Keratinocyte (primary cell): ENCODE measurements around the gene CFAP77. TPM values are rescaled to one million over a fixed set of nuclear protein-coding genes. Genes with fewer than 3 reads are reported as not detected.

Source experiments
- DNase-seq: peaks from one replicate; pipeline ENCODE4 v3.0.0-alpha.2; 2011; ENCODE audit warnings: low read depth, missing footprints, low spot score
- FAIRE-seq: peaks from 2 replicates; lab custom pipeline; 2011; peaks lifted over from hg19 to GRCh38; lab: Jason Lieb, UNC
- H2AFZ ChIP-seq: 2 replicates; pipeline ENCODE4 v1.6.0; 2012; ENCODE audit warnings: low read length, control low read depth, inconsistent platforms; ENCODE audit not compliant: control insufficient read depth
- H3K27ac ChIP-seq: 2 replicates; pipeline ENCODE4 v1.5.1; 2011; ENCODE audit warnings: low read length; ENCODE audit not compliant: control insufficient read depth, insufficient read depth
- H3K27me3 ChIP-seq: 3 replicates; pipeline ENCODE4 v1.6.0; 2011; ENCODE audit warnings: low read length; ENCODE audit not compliant: control insufficient read depth, insufficient read depth; ENCODE audit errors: extremely low read depth
- H3K36me3 ChIP-seq, 2 experiments: 2 replicates in 1 of 2; 3 replicates in 1 of 2; pipeline ENCODE4 v1.5.1; 2011; ENCODE audit warnings: low read length in 2 of 2, mild to moderate bottlenecking in 1 of 2; ENCODE audit not compliant: control insufficient read depth in 2 of 2, insufficient read depth in 2 of 2; ENCODE audit errors: extremely low read depth in 1 of 2
- H3K4me1 ChIP-seq: 3 replicates; pipeline ENCODE4 v1.5.1; 2011; ENCODE audit warnings: low read length; ENCODE audit not compliant: control insufficient read depth, insufficient read depth; ENCODE audit errors: extremely low read depth
- H3K4me2 ChIP-seq: 3 replicates; pipeline ENCODE4 v1.6.0; 2011; ENCODE audit warnings: low read depth, low read length; ENCODE audit not compliant: control insufficient read depth, insufficient read depth; ENCODE audit errors: extremely low read depth
- H3K4me3 ChIP-seq, 3 experiments: fragments of 200-600 bp in 1 of 3; sonication (generic) in 1 of 3; 2 replicates in 2 of 3; 3 replicates in 1 of 3; pipeline ENCODE4 v1.5.1; 2011 to 2016; ENCODE audit warnings: low read length in 3 of 3, mild to moderate bottlenecking in 3 of 3, control low read depth in 2 of 3, inconsistent platforms in 1 of 3, low read depth in 1 of 3, mixed read lengths in 1 of 3, mixed run types in 1 of 3, moderate library complexity in 1 of 3; ENCODE audit not compliant: control insufficient read depth in 2 of 3, insufficient read depth in 2 of 3; ENCODE audit errors: extremely low read depth in 1 of 3
- H3K79me2 ChIP-seq: 2 replicates; pipeline ENCODE4 v1.6.0; 2012; ENCODE audit warnings: low read length; ENCODE audit not compliant: control insufficient read depth, insufficient read depth
- H3K9ac ChIP-seq: 3 replicates; pipeline ENCODE4 v1.6.0; 2011; ENCODE audit warnings: low read length; ENCODE audit not compliant: control insufficient read depth, insufficient read depth; ENCODE audit errors: extremely low read depth
- H3K9me1 ChIP-seq: 3 replicates; pipeline ENCODE4 v1.6.0; 2011; ENCODE audit warnings: low read length; ENCODE audit not compliant: control insufficient read depth, insufficient read depth; ENCODE audit errors: extremely low read depth
- H3K9me3 ChIP-seq: 2 replicates; pipeline ENCODE4 v1.5.1; 2012; ENCODE audit warnings: low read depth, low read length; ENCODE audit not compliant: control insufficient read depth
- H4K20me1 ChIP-seq: 3 replicates; pipeline ENCODE4 v1.6.0; 2011; ENCODE audit warnings: low read length; ENCODE audit not compliant: control insufficient read depth, insufficient read depth; ENCODE audit errors: extremely low read depth
- CTCF ChIP-seq, 3 experiments: IDR thresholded peaks in 1 of 3; conservative IDR thresholded peaks in 1 of 3; optimal IDR thresholded peaks in 1 of 3; 2 replicates in 2 of 3; 3 replicates in 1 of 3; pipeline versions ENCODE3 to v1.5.1; 2011; ENCODE audit warnings: low read length in 3 of 3, mild to moderate bottlenecking in 3 of 3, moderate library complexity in 2 of 3, control low read depth in 1 of 3, inconsistent platforms in 1 of 3; ENCODE audit not compliant: insufficient read depth in 2 of 3; ENCODE audit errors: extremely low read depth in 1 of 3
- EZH2 ChIP-seq: IDR thresholded peaks from one replicate; pipeline ENCODE4 v1.6.1; 2012; ENCODE audit warnings: inconsistent platforms, mild to moderate bottlenecking, low read length, moderate library complexity
- dilution Hi-C: fragments of 300-500 bp; cut with MboI; formaldehyde crosslinking; loops from one replicate; pipeline ENCODE4 v1.7.0; 2020; ENCODE audit warnings: low sequenced_read_pairs; ENCODE audit not compliant: extremely low pct_ligation_motif_present
- polyA minus RNA-seq, 3 experiments: library from RNA; depleted of rRNA, polyadenylated mRNA; stranded (reverse); fragments of >200 nt; gene quantifications; 1 replicate in 1 of 3; 2 replicates in 1 of 3; 3 replicates in 1 of 3; pipeline ENCODE4 v1.2.3, GENCODE V29; 2011
- polyA plus RNA-seq, 5 experiments: library from polyadenylated mRNA; depleted of rRNA in 3 of 5; stranded (reverse) in 3 of 5; stranded (forward) in 1 of 5; unstranded in 1 of 5; fragments of >200 nt; gene quantifications; 1 replicate in 1 of 5; 2 replicates in 3 of 5; 3 replicates in 1 of 5; pipeline versions ENCODE4 v1.2.1 to v1.2.3, GENCODE V29; 2011 to 2012; ENCODE audit warnings: missing spikeins in 2 of 5, low read depth in 1 of 5, low replicate concordance in 1 of 5

Gene CFAP77
- polyA plus RNA-seq: not detected in 3 replicates
- polyA plus RNA-seq (2011; ENCODE audit: low read depth): not detected
- polyA plus RNA-seq (2011; cell fraction: cytosol; rRNA removed): not detected in 2 replicates
- polyA plus RNA-seq (2011; cell fraction: nucleus; rRNA removed): not detected in 2 replicates
- not detected in 2 replicates for polyA plus RNA-seq (2012; ENCODE audit: low replicate concordance)
- not detected in 3 replicates for polyA minus RNA-seq
- polyA minus RNA-seq (2011; cell fraction: cytosol; rRNA and poly(A)+ RNA removed): not detected
- polyA minus RNA-seq (2011; cell fraction: nucleus; rRNA and poly(A)+ RNA removed): not detected in 2 replicates

GRCh38 chr9:132409828-132410528, at the start of gene CFAP77:
Gene CFAP77 (plus strand): TSS chr9:132410211. CDS start chr9:132410272, 61 bp downstream.
- H3K9me1 ChIP-seq: no peaks in the 10 kb centered on the region
- no peaks in the 10 kb centered on the region for H3K9me3 ChIP-seq
- no peak within 1 kb of the TSS for H3K27ac ChIP-seq
- FAIRE-seq: no peak
- H3K27me3 ChIP-seq: peaks cover 33% of the 10 kb centered on the region
- dilution Hi-C loops: no loop called here
- TF ChIP-seq CTCF (optimal IDR thresholded peaks at IDR 0.05 in 1 of 3, IDR thresholded peaks at IDR 0.05 in 1 of 3, conservative IDR thresholded peaks at IDR 0.05 in 1 of 3; ENCODE audit: extremely low read depth in 1 of 3, insufficient read depth in 2 of 3, low read length in 3 of 3) (no peak), EZH2 (no peak)
- H3K4me1 ChIP-seq: peaks cover 22% of the 10 kb centered on the region
- peak within 1 kb of the TSS; percentile 81 for H3K4me2 ChIP-seq
- no peaks in the 10 kb centered on the region for H3K36me3 ChIP-seq
- no peaks in the 10 kb centered on the region for H4K20me1 ChIP-seq
- H2AFZ ChIP-seq: peak within 1 kb of the TSS; percentile 62
- no peak for DNase-seq
- peak within 1 kb of the TSS; percentile 74 for H3K9ac ChIP-seq
- H3K4me3 ChIP-seq: peak within 1 kb of the TSS; percentile 35 to 62 (median 50)
- peaks cover 8% of the 10 kb centered on the region for H3K79me2 ChIP-seq

GRCh38 chr9:132364068-132364467, 45.9 kb upstream of the CFAP77 start:
- no peak overlapping the region for H3K9ac ChIP-seq
- H3K79me2 ChIP-seq: no peaks in the 10 kb centered on the region
- H3K9me3 ChIP-seq: no peaks in the 10 kb centered on the region
- no peaks in the 10 kb centered on the region for H3K9me1 ChIP-seq
- H4K20me1 ChIP-seq: no peaks in the 10 kb centered on the region
- no peaks in the 10 kb centered on the region for H3K27me3 ChIP-seq
- no peak overlapping the region for H3K4me3 ChIP-seq
- DNase-seq: no peak
- no peak overlapping the region for H2AFZ ChIP-seq
- no peak for TF ChIP-seq EZH2
- TF ChIP-seq CTCF (optimal IDR thresholded peaks at IDR 0.05 in 1 of 3, IDR thresholded peaks at IDR 0.05 in 1 of 3, conservative IDR thresholded peaks at IDR 0.05 in 1 of 3; ENCODE audit: extremely low read depth in 1 of 3, insufficient read depth in 2 of 3, low read length in 3 of 3): no peak
- dilution Hi-C loops: no loop called here
- no peak overlapping the region for H3K27ac ChIP-seq
- peaks cover 3% of the 10 kb centered on the region for H3K4me1 ChIP-seq
- H3K4me2 ChIP-seq: no peak overlapping the region
- H3K36me3 ChIP-seq: no peaks in the 10 kb centered on the region
- FAIRE-seq: no peak
